Measurements from ENCODE around the gene AEBP2. TPM values are rescaled to one million over a fixed set of nuclear protein-coding genes. Genes with fewer than 3 reads are reported as not detected.
A peak's percentile ranks its signal among the peaks of the same experiment; 100 is the strongest.

AEBP2 gene
- total and polyA plus RNA-seq, 2 experiments from 2014 or later = 10.4 to 16.6 TPM

DNA sequence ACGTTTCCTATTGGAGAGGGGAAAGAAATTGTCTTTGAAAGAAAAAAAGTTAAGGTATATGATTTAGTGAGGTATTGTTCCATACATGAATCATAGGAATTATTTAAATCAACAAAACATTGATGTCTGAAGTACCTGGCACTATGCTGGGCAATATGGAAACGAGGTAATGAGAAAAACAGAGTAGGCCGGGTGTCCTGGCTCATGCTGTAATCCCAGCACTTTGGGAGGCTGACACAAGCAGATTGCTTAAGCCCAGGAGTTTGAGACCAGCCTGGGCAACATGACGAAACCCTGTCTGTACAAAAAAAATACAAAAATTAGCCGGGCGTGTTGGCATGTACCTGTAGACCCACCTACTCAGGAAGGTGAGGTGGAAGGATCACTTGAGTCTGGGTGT lies 45.9 kb downstream of the AEBP2 start:
- no peaks in the 10 kb centered on the region for H3K9me2 ChIP-seq (ENCODE audit: insufficient read depth)
- H3K27ac ChIP-seq = no peak overlapping the region
- WGBS, 2 experiments (ENCODE audit: low coverage in 1 of 2, low lambda C conversion rate in 2 of 2, missing lambda C conversion rate in 2 of 2) = 57 to 60% methylated on average over 6 of the region's 6 CpGs
- in situ Hi-C loops (cut with MboI) = no loop called here
- no peak for TF ChIP-seq EZH2 (IDR thresholded peaks at IDR 0.05; ENCODE audit: insufficient read depth, poor library complexity, severe bottlenecking)
- TF ChIP-seq EZH2phosphoT487 (IDR thresholded peaks at IDR 0.05; ENCODE audit: insufficient read depth, low read depth) = no peak
- H4K20me1 ChIP-seq (ENCODE audit: insufficient read depth) = peaks cover 4% of the 10 kb centered on the region; the same call in 1 of the 2 replicates
- H3K27me3 ChIP-seq (replicated peaks; ENCODE audit: insufficient read depth) = no peaks in the 10 kb centered on the region
- peaks cover 100% of the 10 kb centered on the region for H3K79me2 ChIP-seq (ENCODE audit: insufficient read depth)
- no peak overlapping the region for H2AFZ ChIP-seq
- H3K9ac ChIP-seq = no peak overlapping the region
- H3K9me3 ChIP-seq (ENCODE audit: low read depth) = no peaks in the 10 kb centered on the region
- no peak for DNase-seq
- no peaks in the 10 kb centered on the region; the same call in 1 of the 2 replicates for H3K36me3 ChIP-seq (ENCODE audit: low read depth)
- H3K4me2 ChIP-seq (ENCODE audit: unreplicated experiment) = no peak overlapping the region
- no peak overlapping the region for H3K4me3 ChIP-seq
- no peaks in the 10 kb centered on the region for H3K4me1 ChIP-seq (ENCODE audit: insufficient read depth)
- H3F3A ChIP-seq (ENCODE audit: insufficient read depth) = no peaks in the 10 kb centered on the region

DNA sequence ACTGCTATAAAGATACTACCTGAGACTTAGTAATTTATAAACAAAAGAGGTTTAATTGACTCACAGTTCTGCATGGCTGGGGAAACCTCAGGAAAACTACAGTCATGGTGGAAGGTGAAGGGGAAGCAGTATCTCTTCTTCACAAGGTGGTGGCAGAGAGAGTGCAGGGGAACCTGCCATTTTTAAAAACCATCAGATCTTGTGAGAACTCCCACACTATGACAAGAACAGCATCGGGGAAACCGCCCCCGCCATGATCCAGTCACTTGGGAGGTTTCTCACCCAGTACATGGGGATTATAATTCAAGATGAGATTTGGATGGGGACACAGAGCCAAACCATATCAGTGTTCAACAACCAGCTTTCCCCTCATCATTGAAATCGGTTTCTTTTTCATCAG lies 49.9 kb downstream of the AEBP2 start:
- 73 to 74% methylated on average over 4 of the region's 4 CpGs for WGBS, 2 experiments (ENCODE audit: low coverage in 1 of 2, low lambda C conversion rate in 2 of 2, missing lambda C conversion rate in 2 of 2)
- Histone ChIP-seq H3K27me3 (replicated peaks; ENCODE audit: insufficient read depth) (no peaks in the 10 kb centered on the region), H3K9ac (no peak overlapping the region), H3K9me3 (ENCODE audit: low read depth) (no peaks in the 10 kb centered on the region), H4K20me1 (ENCODE audit: insufficient read depth) (peaks cover 16% of the 10 kb centered on the region), H3K4me3 (no peak overlapping the region), H3K36me3 (ENCODE audit: low read depth) (no peaks in the 10 kb centered on the region; the same call in 1 of the 2 replicates), H3K9me2 (ENCODE audit: insufficient read depth) (no peaks in the 10 kb centered on the region), H3K79me2 (ENCODE audit: insufficient read depth) (peaks cover 99% of the 10 kb centered on the region), H3K27ac (no peak overlapping the region), H3F3A (ENCODE audit: insufficient read depth) (no peaks in the 10 kb centered on the region), H3K4me2 (ENCODE audit: unreplicated experiment) (no peak overlapping the region), H2AFZ (no peak overlapping the region), H3K4me1 (ENCODE audit: insufficient read depth) (peaks cover 6% of the 10 kb centered on the region; the same call in 1 of the 2 replicates)
- TF ChIP-seq EZH2 (IDR thresholded peaks at IDR 0.05; ENCODE audit: insufficient read depth, poor library complexity, severe bottlenecking) = no peak
- no peak for TF ChIP-seq EZH2phosphoT487 (IDR thresholded peaks at IDR 0.05; ENCODE audit: insufficient read depth, low read depth)
- in situ Hi-C loops (cut with MboI) = no loop called here
- DNase-seq = no peak

DNA sequence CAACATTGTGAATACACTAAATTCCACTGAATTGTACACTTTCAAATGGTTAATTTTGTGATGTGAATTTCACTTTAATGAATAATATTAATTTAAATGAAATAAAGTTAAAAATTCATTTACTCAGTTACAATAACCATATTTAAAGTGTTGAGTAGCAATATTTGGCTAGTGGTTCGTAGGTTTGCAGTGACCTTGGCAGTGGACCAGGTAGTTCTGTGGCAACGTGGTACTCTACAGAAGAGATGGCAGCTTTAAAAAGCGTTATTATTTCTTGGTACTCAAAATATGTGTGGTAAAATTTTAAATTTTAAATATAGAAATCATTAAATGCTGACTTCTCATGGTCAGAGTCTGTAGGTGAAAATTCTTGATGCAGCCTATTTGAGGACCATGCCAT lies 51.6 kb downstream of the AEBP2 start:
- peaks cover 96% of the 10 kb centered on the region for H3K79me2 ChIP-seq (ENCODE audit: insufficient read depth)
- H3K36me3 ChIP-seq (ENCODE audit: low read depth) = peaks cover 8% of the 10 kb centered on the region
- H3F3A ChIP-seq (ENCODE audit: insufficient read depth) = no peaks in the 10 kb centered on the region
- H3K27ac ChIP-seq = no peak overlapping the region
- TF ChIP-seq EZH2 (IDR thresholded peaks at IDR 0.05; ENCODE audit: insufficient read depth, poor library complexity, severe bottlenecking) = no peak
- TF ChIP-seq EZH2phosphoT487 (IDR thresholded peaks at IDR 0.05; ENCODE audit: insufficient read depth, low read depth) = no peak
- in situ Hi-C loops (cut with MboI) = no loop called here
- no peak overlapping the region for H3K9ac ChIP-seq
- H3K27me3 ChIP-seq (replicated peaks; ENCODE audit: insufficient read depth) = no peaks in the 10 kb centered on the region
- H4K20me1 ChIP-seq (ENCODE audit: insufficient read depth) = peaks cover 16% of the 10 kb centered on the region
- peaks cover 6% of the 10 kb centered on the region; the same call in 1 of the 2 replicates for H3K4me1 ChIP-seq (ENCODE audit: insufficient read depth)
- 97% methylated on average over 3 of the region's 3 CpGs for WGBS, 2 experiments (ENCODE audit: low coverage in 1 of 2, low lambda C conversion rate in 2 of 2, missing lambda C conversion rate in 2 of 2)
- DNase-seq = no peak
- no peaks in the 10 kb centered on the region for H3K9me3 ChIP-seq (ENCODE audit: low read depth)
- no peak overlapping the region for H3K4me2 ChIP-seq (ENCODE audit: unreplicated experiment)
- no peak overlapping the region for H2AFZ ChIP-seq
- no peaks in the 10 kb centered on the region for H3K9me2 ChIP-seq (ENCODE audit: insufficient read depth)
- H3K4me3 ChIP-seq = no peak overlapping the region

DNA sequence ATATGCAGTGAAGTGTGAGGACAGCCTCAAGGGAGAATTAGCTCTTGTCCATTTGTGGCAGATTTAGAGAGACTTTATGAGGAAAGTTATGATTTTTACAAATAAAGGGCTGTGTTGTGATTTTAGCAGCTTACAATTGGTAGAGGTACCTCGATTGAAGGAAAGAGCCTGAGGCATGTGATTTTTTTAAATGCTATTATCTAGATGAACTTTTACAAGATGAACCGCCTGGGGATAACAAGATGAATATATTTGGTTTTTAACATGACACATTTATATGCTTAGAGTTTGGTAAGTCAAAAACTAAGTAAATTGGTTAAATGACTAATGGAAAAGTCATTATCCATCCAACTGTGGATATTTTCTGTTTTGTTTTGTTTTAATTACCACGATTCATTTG lies 52.6 kb downstream of the AEBP2 start:
- peak; percentile 9 for DNase-seq
- H3K4me1 ChIP-seq (ENCODE audit: insufficient read depth) = peaks cover 6% of the 10 kb centered on the region; the same call in 1 of the 2 replicates
- H3K36me3 ChIP-seq (ENCODE audit: low read depth) = peaks cover 8% of the 10 kb centered on the region
- 60 to 66% methylated on average over 3 of the region's 3 CpGs for WGBS, 2 experiments (ENCODE audit: low coverage in 1 of 2, low lambda C conversion rate in 2 of 2, missing lambda C conversion rate in 2 of 2)
- H3K4me3 ChIP-seq = no peak overlapping the region
- no peaks in the 10 kb centered on the region for H3K9me2 ChIP-seq (ENCODE audit: insufficient read depth)
- no peak overlapping the region for H3K9ac ChIP-seq
- TF ChIP-seq EZH2 (IDR thresholded peaks at IDR 0.05; ENCODE audit: insufficient read depth, poor library complexity, severe bottlenecking) = no peak
- no peak for TF ChIP-seq EZH2phosphoT487 (IDR thresholded peaks at IDR 0.05; ENCODE audit: insufficient read depth, low read depth)
- H2AFZ ChIP-seq = no peak overlapping the region
- in situ Hi-C loops (cut with MboI) = no loop called here
- H3K4me2 ChIP-seq (ENCODE audit: unreplicated experiment) = peak overlapping the region; percentile 14
- no peak overlapping the region for H3K27ac ChIP-seq
- H3K79me2 ChIP-seq (ENCODE audit: insufficient read depth) = peaks cover 95% of the 10 kb centered on the region
- H3K9me3 ChIP-seq (ENCODE audit: low read depth) = no peaks in the 10 kb centered on the region
- peaks cover 13% of the 10 kb centered on the region for H4K20me1 ChIP-seq (ENCODE audit: insufficient read depth)
- no peaks in the 10 kb centered on the region for H3F3A ChIP-seq (ENCODE audit: insufficient read depth)
- no peaks in the 10 kb centered on the region for H3K27me3 ChIP-seq (replicated peaks; ENCODE audit: insufficient read depth)
